Measurements from ENCODE around the gene THSD7B. TPM values are rescaled to one million over a fixed set of nuclear protein-coding genes. Genes with fewer than 3 reads are reported as not detected.

The THSD7B gene
- total and polyA plus RNA-seq, 2 experiments from 2014 or later, result 0.86 to 3.8 TPM

DNA sequence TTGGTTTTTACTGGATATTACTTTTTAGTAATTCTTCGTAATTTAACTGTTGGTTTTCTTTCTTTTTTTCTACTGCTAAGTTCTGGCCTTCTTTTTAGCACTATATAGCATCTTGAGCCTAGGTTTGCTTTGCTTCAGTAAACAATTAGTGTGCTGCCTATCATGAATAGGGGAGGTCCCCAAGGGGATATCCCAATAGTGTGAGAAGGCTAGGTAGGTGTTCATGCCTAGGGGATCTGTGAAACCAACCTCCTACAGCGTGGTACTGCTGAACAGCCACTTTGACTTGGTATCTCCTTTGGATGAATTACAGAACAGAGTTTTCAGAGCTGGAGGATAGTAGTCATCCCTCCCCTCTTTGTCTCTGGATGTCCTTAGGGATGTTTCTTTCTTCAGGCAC is 888.7 kb downstream of the THSD7B start:
- no peaks in the 10 kb centered on the region for H3F3A ChIP-seq (replicated peaks; ENCODE audit: low read depth)
- H3K36me3 Mint-ChIP-seq (ENCODE audit: low read depth), result no peaks in the 10 kb centered on the region
- no peak overlapping the region for H3K4me3 Mint-ChIP-seq
- H3K4me1 Mint-ChIP-seq, result no peaks in the 10 kb centered on the region
- no peak overlapping the region for H3K27ac ChIP-seq (ENCODE audit: low read depth)
- DNase-seq (ENCODE audit: low spot score) (no peak), ATAC-seq (no peak)
- H3K4me1 ChIP-seq (ENCODE audit: insufficient read depth), result no peaks in the 10 kb centered on the region
- no peaks in the 10 kb centered on the region for H3K9me3 Mint-ChIP-seq
- H3K79me2 ChIP-seq (replicated peaks; ENCODE audit: insufficient read depth), result no peaks in the 10 kb centered on the region
- no peaks in the 10 kb centered on the region for H3K27me3 Mint-ChIP-seq (ENCODE audit: insufficient read depth, low read depth, poor library complexity)
- no peaks in the 10 kb centered on the region for H3K36me3 ChIP-seq (ENCODE audit: insufficient read depth)
- no peaks in the 10 kb centered on the region for H3K9me2 ChIP-seq (ENCODE audit: insufficient read depth)
- no peak overlapping the region for H3K4me3 ChIP-seq
- TF ChIP-seq JUNB (IDR thresholded peaks at IDR 0.05; ENCODE audit: unreplicated experiment) (no peak), CREB1 (CRISPR knock-in tag; IDR thresholded peaks at IDR 0.05; ENCODE audit: low read depth) (no peak), EZH2 (IDR thresholded peaks at IDR 0.05; ENCODE audit: low read depth, unreplicated experiment) (no peak), EZH2phosphoT487 (IDR thresholded peaks at IDR 0.05; ENCODE audit: unreplicated experiment) (no peak), ZNF331 (CRISPR knock-in tag; IDR thresholded peaks at IDR 0.05; ENCODE audit: low read depth) (no peak), ZNF462 (CRISPR knock-in tag; IDR thresholded peaks at IDR 0.05) (no peak), POLR2AphosphoS5 (IDR thresholded peaks at IDR 0.05; ENCODE audit: low read depth) (no peak), STAT1 (IDR thresholded peaks at IDR 0.05; ENCODE audit: unreplicated experiment) (no peak)
- no peaks in the 10 kb centered on the region for H3K27me3 ChIP-seq (ENCODE audit: insufficient read depth)
- H3K27ac Mint-ChIP-seq, result no peak overlapping the region; the same call in 1 of the 2 replicates
- no peak overlapping the region for H2AFZ ChIP-seq
- no peak overlapping the region for H3K4me2 ChIP-seq
- no peaks in the 10 kb centered on the region for H4K20me1 ChIP-seq (replicated peaks; ENCODE audit: insufficient read depth)
